Measurements from ENCODE around the gene HRAS.
A peak's percentile ranks its signal among the peaks of the same experiment; 100 is the strongest.

HRAS gene

DNA sequence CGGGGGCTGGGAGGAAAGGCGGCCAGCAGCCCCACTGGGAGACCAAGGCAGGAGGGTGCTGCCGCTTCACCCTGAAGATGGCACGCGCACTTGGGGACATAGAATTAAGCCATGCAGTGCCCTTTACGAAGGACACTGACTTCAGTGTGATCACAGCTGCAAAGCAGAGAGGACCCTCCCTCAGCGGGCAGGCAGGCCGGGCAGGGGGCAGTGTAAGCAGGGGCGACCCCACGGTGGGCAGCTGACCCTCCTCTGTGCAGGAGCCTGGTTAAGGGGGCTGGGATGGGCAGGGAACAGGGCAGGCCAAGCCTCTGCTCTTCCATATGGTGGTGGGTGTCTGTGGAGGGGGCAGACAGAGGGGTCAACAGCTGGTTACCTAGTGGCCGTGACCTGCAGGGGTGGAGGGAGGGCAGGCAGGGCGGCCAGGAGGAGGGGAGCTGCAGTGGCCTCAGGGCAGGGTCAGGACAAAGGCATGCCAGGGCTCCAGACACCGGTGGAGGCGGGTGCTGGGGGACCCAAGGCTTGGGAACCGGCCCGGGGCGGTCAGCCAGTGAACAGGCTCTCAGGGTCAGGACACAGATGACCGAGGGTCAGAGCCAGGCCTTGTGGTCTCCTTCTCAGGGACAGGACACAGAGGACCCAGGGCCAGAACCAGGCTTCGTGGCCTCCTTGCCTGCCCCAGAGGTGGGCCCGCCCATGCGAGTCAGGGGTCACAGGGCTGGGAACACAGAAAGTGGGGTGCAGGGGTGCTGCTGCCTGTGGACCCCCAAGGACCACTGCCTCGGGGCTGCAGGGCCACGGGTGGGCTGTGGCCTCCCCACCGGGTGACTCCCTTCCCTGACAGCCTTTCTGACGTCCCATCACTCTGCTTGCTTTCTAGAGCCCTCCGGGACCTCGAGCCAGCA, 18.0 kb upstream of the HRAS start:
- no peak for DNase-seq

DNA sequence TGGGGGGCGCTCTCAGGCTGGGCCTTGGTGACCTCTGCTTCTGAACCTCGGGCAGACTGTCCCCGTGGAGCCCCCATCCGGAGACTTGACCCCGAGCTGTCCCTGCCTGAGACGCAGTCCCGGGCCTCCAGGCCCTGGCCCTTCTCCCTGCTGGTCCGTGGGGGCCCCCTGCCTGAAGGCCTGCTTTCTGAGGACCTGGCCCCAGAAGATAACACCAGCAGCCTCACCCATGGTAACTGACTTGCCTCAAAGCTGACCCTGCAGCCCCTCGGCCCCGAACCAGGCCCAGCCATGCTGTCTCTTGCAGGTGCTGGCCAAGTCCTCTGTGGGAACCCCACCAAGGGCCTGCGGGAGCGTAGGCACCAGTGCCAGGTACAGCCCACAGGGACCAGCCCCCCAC, 16.2 kb upstream of the HRAS start:
- DNase-seq: no peak

DNA sequence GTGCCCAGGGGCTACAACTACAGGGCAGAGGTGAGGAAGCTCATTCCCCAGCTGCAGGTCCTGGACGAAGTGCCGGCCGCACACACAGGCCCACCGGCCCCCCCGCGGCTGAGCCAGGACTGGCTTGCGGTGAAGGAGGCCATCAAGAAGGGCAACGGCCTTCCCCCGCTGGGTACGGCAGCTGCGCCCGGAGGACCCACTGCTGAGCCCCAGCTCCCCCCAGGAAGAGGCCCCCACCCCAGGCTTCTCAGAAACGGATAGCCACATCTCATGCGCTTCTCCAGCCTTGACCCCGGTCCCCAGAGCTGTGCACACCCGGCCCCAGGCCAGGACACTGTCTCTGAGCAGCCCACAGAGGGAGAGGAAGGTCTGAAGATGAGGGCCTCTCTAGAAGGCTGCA, 15.8 kb upstream of the HRAS start:
- DNase-seq: no peak

DNA sequence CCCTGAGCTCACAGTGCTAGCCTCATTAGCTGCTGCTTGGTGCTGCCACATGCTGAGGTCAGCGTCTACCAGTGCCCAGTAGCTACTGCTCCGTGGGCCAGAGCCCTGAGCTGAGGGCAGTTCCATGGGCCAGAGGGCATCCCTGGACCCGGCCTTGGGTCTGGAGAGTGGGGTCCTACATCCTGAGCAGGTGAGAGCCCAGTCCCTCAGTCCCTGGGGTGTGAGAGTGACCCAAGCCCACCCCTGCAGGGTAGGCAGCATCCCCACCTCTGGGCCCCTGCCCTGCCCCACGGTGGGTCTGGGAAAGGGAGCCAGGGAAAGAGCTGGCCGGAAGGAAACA, 15.3 kb upstream of the HRAS start:
- DNase-seq: no peak

DNA sequence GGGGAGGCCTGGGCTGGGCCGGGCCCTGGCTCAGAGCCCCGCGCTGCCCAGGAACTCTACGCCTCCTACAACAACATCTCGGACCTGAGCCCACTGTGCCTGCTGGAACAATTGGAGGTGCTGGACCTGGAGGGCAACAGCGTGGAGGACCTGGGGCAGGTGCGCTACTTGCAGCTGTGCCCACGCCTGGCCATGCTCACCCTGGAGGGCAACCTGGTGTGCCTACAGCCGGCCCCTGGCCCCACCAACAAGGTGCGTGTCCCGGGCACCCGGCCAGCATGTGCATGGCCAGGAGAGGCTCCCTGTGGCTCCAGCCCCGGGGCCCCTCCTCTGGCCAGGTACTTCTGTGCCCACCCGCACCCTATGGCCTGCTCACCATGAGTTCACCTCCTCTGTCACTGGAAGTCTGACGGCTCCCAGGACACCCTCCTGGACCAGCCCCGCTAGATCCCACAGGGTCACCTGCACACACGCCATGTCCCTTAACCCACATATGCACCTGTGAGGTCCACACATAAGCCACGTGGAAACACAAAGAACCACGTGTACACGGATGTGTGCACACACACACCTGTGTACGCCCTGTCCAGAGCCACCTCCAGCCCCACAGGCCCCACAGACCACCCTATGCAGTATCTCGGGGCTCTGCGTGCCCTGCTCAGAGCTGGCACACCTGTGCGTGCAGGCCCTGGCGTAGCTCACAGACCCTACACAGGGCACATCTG, 14.8 kb upstream of the HRAS start:
- no peak for DNase-seq

DNA sequence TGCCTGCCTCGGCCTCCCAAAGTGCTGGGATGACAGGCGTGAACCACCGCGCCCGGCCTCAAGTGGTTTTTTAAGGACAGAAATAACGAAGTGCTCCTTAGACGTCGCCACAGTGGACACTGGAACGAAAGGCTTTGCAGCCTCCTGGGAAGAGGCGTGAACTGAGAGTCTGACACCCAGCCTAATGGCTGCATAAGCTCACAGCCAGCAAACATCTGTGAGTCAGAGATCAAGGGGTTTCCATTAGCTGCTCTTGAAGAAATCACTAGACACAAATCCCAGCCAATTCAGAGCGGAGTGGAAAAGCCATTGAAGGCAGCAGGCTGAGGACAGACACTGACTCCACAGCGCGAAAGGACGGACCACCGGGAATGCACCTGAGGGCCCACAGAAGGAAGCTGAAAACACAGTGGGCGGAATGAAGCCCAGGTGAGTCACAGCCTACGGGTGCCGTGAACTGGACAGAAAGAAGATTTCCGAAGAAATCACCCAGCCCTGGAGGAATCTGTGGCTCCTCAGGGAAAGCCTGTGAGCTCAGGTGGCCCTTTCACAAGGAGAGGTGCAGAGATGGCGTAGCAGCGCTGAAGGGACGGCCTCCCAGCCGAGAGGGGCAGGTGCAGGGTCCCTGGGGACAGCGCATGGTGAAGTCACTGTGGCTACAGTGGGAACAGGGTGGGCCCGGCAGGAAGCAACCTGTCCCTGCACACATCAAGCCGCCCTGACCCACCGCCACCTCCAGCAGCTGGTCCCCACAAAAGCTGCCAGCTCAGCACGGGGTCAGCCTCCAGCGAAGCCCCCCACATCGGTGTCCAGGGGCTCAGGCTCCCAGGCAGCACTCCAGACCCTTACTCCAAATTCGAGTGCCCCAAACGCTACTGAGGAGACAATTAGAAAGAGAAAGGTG, 13.6 kb upstream of the HRAS start:
- no peak for DNase-seq

DNA sequence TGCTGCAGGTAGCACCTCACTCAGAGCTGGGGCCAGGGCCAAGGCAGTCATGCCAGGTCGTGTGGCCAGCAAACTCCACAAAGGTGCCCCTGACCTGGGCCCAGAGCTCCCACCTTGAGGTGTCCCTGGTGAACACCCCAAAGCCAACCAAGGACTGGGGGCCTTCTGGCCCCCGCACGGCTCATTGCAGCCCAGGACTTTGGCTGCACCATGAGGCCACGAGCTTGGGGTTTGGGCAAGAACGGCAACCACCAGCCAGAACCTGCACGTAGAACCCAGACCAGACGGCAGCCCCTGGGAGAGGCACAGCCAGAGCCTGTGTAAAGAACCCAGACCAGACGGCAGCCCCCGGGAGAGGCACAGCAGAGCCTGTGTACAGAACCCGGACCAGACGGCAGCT, 9.8 kb upstream of the HRAS start:
- no peak for DNase-seq

DNA sequence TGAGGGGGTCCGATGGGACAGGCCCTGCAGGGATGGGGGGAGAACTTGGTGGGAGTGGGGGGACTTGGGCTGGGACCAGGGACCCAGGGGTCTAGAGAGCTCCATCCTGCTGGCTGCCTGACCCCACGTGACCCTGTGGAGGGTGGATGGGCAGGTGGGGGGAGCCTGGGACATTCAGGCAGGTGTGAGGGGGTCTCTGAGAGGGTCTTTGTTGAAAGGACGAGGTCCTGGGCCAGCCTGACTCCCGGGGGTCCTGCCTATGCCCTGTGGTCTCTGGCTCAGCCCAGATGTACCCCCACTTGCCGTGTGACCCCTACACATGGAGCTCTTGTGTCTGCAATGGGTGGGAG, 9.4 kb upstream of the HRAS start:
- DNase-seq: no peak

DNA sequence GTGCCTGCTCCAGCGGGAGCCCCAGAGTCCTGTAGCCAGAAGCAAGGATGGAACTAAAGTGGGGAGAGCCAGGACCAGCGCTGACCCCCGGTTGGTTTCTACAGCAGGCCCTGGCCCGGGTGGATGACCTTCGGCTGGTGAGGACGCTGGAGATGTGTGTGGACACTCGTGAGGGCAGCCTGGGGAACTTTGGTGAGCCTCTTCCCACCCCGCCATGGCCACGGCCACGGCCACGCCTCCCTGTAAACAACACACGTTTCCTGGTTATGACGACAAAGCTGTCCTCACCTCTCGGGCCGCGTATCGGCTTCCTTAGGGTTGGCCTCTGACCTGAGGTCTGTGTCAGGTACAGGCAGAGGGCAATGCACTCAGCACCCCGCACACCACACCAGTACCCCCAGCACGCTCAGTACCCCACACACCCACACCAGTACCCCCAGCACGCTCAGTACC, 6.1 kb upstream of the HRAS start:
- DNase-seq: no peak

DNA sequence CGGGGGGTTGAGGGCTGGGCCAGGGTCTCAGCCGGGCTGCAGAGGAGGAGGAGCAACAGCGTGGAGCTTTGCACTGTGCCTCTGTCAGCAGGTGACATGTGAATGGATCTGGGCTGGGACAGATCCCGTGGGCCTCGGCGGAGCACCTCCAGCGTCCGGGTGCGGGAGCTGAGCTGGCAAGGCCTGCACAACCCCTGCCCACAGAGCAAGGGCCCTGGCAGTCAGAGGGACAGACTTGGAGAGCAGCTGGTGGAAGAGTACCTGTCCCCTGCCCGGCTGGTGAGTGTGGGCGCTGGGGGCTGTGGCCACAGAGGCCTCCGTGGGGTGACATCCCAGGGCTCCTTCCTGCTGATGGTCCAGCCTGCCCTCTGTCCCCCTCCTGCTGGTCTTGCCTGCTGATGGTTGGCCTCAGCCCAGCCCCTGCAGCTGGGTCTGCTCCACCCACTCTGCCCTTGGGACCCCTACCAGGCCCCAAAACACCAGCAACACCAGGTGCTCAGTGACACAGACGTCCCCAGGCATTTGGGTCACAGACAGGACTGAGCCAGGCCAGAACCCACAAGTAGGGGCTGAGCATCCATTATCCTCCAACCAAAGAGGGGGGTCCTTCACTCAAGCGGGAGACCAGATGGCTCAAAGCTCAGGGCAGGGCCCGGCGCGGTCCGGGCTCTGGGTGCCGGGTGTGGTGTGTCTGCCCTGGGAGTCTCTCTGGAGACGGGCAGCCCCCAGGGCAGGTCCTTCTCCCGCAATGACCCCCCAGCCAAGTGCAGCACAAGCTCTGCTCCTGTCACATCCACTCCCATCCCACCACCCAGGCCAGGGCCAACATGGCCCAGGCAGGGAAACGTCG, 5.4 kb upstream of the HRAS start:
- DNase-seq: no peak

DNA sequence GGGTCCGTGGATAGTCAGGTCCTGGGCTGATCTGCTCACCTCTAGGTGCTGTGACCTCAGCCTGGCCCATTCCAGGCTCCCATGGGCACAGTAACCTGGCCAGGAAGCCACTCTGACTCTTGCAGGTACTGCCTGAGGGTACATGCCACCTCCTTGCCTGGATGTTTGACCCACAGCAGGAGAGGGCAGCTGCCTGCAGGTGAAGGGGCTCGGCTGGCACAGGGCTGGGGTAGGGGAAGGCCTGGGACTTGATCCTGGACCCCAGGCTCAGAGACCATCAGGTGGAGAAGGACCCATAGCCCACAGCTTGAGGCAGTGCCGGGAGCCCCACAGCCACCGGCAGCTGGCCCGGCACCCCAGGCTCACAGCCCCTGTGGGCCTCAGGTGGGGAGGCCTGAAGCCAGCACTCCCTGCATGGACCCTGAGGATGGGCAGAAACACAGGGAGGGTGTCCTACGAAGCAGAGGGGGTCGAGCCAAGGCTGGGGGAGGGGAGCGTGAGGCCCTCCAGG, 4.7 kb upstream of the HRAS start:
- DNase-seq: no peak

DNA sequence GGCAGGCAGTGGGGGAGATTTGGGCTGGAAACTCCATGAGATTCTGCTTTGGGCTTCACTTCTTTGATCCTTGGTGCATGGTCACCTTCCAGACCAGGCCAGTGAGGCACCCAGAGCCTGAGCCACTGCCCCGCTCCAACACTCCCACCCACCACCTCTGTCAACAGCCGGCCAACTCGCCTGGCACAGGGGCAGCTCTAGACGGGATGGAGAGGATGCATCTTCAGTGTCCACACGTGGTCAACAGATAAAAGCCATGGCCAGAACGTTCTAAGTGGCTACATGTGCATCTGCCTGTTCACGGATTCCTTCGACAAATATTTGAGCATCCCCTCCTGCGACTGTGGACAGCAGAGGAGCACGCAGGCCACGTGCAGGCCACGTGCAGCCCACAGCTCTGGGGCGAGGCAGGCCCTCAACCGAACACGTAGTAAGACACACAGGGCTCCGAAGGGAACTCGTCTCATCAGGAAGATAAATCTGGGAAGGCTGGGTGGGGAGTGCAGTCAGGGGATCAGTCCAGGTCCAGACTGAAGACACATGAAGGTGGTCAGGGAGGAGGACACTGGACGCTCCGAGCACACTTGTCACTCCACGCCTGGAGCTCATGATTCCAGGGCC, 3.2 kb upstream of the HRAS start:
- no peak for DNase-seq

DNA sequence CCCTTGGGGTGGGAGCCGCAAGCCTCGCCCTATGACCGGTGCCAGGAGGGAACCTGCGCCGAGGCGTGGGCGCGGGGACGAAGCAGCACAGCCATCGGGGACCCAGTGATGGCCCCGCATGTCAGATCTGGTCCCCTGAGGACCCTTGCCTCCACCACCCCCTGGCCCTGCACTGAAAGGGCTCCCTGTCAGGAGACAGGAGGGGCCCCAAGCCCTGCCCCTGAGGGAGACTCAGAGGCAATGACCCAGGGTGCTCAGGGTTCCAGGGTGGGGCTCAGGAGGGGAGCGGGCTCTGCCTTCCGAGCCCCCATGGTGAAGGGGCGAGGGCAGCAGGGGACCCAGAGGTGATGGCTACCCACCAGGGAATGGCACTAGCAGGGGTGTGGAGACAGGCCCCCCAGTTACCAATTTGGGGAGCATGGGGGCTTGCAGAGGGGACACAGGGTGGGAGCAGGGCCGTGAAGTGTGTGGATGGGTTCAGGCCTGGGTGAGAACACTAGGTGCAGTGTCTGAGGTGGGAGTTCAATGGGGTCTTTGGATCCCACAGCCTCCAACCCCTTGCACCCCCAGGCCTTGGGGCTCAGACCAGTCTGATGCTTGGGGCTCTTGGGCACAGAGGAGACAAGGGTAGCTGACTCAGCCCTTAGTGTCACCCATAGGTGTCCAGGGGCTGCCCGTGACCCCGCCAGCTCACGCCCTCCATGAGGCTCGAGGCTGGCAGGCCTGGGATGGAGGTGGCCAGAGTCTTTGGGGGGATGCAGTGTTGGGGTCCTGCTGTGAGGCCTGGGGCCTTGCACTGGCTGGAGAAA, 2.5 kb upstream of the HRAS start:
- no peak for DNase-seq

DNA sequence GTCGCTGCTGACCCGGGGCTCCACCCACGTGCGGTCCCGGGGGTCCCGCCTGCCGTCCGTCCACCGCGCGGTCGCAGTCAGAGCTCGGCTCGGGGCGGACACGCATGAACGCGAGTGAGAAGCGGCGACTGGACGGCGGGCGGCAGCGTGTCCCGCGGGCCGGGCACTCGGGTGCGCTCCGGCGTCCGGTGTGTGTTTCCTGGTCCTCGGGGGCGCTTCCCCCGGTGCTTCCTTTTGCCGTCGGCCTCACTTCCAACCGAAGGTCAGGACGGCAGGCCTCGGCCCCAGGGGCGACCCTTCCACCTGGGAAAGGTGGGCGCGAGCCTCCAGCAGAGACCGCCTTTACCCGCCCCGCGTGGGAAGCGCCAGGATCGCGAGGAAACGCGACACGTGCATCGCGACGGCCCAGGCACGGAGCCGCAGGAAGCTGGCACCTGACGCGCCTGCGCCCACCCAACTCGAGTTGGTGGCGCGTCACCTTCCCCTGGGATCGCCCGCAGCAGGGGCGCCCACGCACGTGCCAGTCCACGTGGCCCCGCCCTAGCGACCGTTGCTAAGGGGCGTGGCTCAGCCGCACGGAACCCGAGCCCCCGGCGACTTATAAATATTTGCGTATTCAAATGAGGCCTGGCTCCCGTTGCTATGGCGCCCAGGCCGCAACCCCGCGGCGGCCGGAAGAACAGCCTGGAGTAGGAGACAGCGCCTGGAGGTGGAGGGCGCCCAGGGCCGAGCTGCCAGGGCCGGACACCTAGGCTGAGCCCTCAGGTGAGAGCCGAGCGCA, 1.7 kb upstream of the HRAS start, which contains the start of gene LRRC56:
TSS of gene LRRC56 (plus strand) at position 687 of the 781 bp plus-strand sequence. CDS start 3,158 bp downstream, outside the sequence.
- DNase-seq: no peak

DNA sequence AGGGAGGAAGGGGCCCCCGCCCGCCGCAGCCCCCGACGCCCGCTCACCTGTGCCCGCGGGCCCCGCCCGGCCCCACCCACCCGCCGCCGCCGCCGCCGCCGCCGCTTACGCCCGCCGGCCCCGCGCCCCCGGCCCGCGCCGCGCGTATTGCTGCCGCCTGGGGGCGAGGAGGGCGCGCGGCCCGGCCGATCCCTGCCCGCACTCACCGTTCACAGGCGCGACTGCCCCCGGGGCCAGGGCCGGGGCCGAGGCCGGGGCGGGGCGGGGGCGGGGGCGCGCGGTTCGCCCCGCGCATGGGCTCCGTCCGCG, 212 bp downstream of the HRAS start:
- no peak for DNase-seq

DNA sequence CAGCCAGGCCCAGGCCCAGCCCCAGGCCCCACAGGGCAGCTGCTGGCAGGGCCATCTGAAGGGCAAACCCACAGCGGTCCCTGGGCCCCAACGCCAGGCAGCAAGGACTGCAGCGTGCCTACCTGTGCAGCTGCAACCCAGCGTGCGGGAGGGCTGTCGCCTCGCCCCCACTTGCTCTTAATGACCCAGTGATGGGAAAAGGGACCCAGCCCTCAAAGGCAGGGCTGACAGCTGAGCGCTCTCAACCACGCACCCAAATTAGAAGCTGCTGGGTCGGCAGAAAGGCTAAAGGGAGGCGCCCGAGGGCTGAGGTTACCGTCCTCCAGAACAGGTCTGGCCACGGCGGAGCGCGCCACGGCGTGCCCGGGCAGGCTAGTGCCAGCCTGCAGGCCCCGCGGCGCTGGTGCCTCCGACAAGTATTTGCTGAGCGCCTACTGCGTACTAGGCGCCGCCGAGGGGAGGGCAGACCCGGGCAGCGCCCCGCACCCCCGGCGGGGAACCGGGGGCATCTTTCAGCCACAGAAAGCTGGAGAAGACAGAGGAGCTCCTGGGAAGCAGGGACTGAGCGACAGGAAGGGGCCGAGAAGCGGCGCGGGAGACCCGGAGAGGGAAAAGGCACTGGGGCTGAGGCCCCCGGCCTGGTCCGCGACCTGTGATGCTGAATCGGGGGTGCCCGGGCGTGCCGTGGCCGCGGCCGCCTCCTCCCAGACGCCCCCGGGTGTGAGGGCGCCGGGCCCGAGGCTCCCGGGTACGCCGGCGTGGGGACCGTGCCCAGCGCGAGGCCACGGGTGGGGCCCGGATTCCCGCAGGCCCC, 773 bp downstream of the HRAS start:
- peak; percentile 65 for DNase-seq

DNA sequence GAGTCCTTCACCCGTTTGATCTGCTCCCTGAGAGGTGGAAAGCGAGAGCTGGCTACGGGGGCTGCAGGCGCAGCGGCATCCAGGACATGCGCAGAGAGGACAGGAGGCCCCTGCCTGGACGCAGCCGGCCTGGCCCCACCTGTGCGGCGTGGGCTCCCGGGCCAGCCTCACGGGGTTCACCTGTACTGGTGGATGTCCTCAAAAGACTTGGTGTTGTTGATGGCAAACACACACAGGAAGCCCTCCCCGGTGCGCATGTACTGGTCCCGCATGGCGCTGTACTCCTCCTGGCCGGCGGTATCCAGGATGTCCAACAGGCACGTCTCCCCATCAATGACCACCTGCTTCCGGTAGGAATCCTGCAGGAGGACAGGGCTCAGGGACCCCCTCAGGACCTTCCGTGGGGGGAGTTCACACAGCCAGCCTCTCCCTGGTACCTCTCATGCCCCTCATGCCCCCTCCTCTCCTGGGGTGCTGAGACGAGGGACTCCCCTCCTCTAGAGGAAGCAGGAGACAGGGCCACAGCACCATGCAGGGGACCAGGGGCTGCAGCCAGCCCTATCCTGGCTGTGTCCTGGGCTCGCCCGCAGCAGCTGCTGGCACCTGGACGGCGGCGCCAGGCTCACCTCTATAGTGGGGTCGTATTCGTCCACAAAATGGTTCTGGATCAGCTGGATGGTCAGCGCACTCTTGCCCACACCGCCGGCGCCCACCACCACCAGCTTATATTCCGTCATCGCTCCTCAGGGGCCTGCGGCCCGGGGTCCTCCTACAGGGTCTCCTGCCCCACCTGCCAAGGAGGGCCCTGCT, 1.6 kb downstream of the HRAS start:
- DNase-seq: no peak

DNA sequence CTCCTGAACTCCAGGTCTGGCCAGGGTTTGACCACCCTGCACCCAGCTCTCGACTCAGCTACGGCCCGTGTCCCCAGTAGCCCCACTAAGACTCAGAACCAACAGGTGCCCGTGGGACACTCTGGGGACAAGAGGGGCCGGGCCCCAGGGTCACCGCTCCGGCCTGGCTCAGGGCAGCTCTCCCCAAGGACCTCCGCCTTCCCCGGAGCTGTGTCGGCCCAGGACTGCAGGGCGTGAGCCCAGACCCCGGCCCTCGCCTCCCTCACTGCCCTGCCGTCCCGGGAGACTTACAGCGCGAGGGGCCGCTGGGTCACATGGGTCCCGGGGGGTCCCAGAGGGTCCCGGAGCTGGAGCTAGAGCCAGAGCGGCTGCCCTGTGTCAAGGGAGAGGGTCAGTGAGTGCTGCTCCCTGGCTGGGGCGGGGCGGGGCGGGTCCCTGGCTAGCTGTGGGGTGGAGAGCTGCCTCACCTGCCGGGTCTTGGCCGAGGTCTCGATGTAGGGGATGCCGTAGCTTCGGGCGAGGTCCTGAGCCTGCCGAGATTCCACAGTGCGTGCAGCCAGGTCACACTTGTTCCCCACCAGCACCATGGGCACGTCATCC, 2.3 kb downstream of the HRAS start:
- DNase-seq: no peak
